ENCODE data around the gene GCNT4.

Gene GCNT4

DNA sequence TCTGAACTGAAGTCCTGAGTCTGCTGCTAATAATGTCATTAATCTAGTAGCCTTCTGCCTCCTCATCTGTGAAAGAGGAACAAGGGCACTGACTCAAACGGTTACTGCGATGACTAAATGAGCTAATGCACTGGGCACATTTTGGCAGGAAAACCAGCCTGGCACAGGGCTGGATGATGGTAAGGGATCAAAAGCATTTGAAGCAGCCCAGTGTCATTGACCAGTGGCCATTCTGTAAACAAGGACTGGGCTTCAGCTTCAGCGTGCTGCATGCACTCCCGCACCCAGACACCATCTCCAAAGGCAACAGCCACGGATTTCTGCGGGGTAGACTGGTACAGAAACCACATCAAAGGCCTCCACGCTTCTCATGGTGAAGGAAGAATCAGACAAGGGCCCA is 8.0 kb downstream of the GCNT4 start:
- H3K27me3 Mint-ChIP-seq (ENCODE audit: low read depth), result no peaks in the 10 kb centered on the region
- H3K36me3 Mint-ChIP-seq (ENCODE audit: low read depth), result peaks cover 33% of the 10 kb centered on the region
- no peak overlapping the region for H3K27ac Mint-ChIP-seq
- H3K9me3 Mint-ChIP-seq, result no peaks in the 10 kb centered on the region
- H3K4me1 Mint-ChIP-seq (ENCODE audit: low read depth), result peaks cover 32% of the 10 kb centered on the region
- no peak overlapping the region for H3K4me3 Mint-ChIP-seq

- Mint-ChIP-seq H3K36me3 (ENCODE audit: low read depth) (peaks cover 33% of the 10 kb centered on the region), H3K9me3 (no peaks in the 10 kb centered on the region), H3K4me1 (ENCODE audit: low read depth) (peaks cover 27% of the 10 kb centered on the region), H3K4me3 (no peak overlapping the region), H3K27ac (no peak overlapping the region), H3K27me3 (ENCODE audit: low read depth) (no peaks in the 10 kb centered on the region)
Measured at GRCh38 chr5:75043633-75044264, 8.6 kb downstream of the GCNT4 start.

GRCh38 chr5:75042522-75042921 is 9.8 kb downstream of the GCNT4 start:
- H3K27ac Mint-ChIP-seq, result no peak overlapping the region
- H3K9me3 Mint-ChIP-seq, result no peaks in the 10 kb centered on the region
- H3K27me3 Mint-ChIP-seq (ENCODE audit: low read depth), result no peaks in the 10 kb centered on the region
- H3K36me3 Mint-ChIP-seq (ENCODE audit: low read depth), result peaks cover 33% of the 10 kb centered on the region
- H3K4me3 Mint-ChIP-seq, result no peak overlapping the region
- H3K4me1 Mint-ChIP-seq (ENCODE audit: low read depth), result peaks cover 16% of the 10 kb centered on the region

DNA sequence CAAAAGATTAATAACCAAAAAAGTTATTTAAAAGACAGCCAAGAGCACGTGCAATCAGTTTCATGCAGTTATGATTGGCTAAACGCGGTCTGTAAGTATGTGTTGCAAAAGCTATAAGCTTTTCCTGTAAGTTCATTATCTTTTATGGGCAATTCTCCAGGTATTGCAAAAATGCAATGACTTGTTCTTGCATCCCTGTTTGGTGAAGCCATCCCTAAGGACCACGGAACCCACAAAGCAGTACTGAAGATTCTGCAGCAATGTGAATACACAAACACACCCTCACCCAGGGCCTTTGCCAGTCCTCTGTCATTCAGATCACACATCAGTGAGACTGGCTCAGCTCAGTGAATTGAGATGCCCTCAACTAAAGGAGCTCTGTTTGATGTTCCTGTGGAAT is 11.4 kb downstream of the GCNT4 start:
- peaks cover 19% of the 10 kb centered on the region for H3K4me1 Mint-ChIP-seq (ENCODE audit: low read depth)
- H3K27me3 Mint-ChIP-seq (ENCODE audit: low read depth), result no peaks in the 10 kb centered on the region
- H3K36me3 Mint-ChIP-seq (ENCODE audit: low read depth), result peaks cover 27% of the 10 kb centered on the region
- H3K9me3 Mint-ChIP-seq, result no peaks in the 10 kb centered on the region
- no peak overlapping the region for H3K27ac Mint-ChIP-seq
- no peak overlapping the region for H3K4me3 Mint-ChIP-seq

DNA sequence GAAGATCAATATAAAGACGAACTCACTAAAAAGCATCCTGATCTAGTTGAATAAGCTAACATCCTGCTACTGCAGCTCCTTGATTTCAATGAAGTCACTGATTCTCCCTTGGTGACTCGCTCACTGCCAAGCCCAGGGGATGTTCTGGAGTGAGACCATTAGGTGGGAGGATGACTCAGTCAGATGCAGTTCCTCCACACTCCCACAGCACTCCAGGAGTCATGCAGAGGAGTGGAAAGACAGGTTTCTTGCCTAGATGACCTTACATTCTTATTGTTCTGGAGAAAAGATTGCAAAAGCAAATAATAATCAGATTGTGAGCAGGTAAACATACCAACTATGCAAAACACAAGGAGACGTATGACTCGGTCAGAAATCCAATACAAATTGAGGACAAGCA is 15.3 kb downstream of the GCNT4 start:
- Mint-ChIP-seq H3K27me3 (ENCODE audit: low read depth) (no peaks in the 10 kb centered on the region), H3K4me1 (ENCODE audit: low read depth) (peaks cover 19% of the 10 kb centered on the region), H3K4me3 (no peak overlapping the region), H3K36me3 (ENCODE audit: low read depth) (peaks cover 12% of the 10 kb centered on the region), H3K9me3 (no peaks in the 10 kb centered on the region), H3K27ac (no peak overlapping the region)

- H3K36me3 Mint-ChIP-seq (ENCODE audit: low read depth), result peaks cover 2% of the 10 kb centered on the region
- H3K9me3 Mint-ChIP-seq, result no peaks in the 10 kb centered on the region
- peaks cover 19% of the 10 kb centered on the region for H3K4me1 Mint-ChIP-seq (ENCODE audit: low read depth)
- H3K27me3 Mint-ChIP-seq (ENCODE audit: low read depth), result no peaks in the 10 kb centered on the region
- no peak overlapping the region for H3K27ac Mint-ChIP-seq
- no peak overlapping the region for H3K4me3 Mint-ChIP-seq
Measured at GRCh38 chr5:75034137-75034739, 18.1 kb downstream of the GCNT4 start.

DNA sequence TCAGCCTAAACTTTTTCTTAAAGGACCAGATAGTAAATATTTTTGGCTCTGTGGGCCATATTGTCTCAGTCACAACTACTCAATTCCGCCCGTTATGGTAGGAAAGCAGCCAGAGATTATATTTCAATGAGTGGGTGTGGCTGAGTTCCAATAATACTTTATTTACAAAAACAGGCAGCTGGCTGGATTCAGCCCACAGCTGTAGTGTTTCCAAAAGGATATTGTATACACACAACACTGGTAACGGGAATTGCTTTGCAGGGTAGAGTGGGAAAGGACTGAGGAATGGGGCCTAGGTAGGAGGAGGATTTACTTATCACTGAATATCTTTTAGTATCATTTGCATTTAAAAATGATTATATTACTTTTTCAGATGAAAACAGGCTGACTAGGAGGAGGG is 21.0 kb downstream of the GCNT4 start:
- Mint-ChIP-seq H3K27ac (no peak overlapping the region), H3K9me3 (no peaks in the 10 kb centered on the region), H3K27me3 (ENCODE audit: low read depth) (no peaks in the 10 kb centered on the region), H3K36me3 (ENCODE audit: low read depth) (peaks cover 2% of the 10 kb centered on the region), H3K4me3 (no peak overlapping the region), H3K4me1 (ENCODE audit: low read depth) (peaks cover 19% of the 10 kb centered on the region)

DNA sequence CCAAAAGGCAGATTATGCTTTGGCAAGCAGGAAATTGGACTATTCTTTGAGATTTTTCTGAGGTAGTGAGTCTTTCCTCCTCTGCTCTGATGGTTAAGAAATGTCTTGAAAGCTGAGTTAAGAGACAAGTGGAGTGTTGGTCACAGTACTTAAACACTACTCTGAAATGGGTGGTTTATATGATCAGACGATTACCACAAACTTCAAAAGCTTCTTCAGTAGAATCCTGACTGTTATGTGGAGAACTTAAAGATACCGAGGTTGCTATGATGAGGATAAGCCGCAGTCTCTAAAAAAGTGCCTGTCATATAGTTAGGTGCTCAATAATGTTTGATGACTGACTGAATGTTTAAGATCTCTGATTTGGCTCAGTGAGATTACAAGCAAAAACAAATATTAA is 24.3 kb downstream of the GCNT4 start:
- Mint-ChIP-seq H3K4me1 (ENCODE audit: low read depth) (peaks cover 19% of the 10 kb centered on the region), H3K9me3 (no peaks in the 10 kb centered on the region), H3K27me3 (ENCODE audit: low read depth) (no peaks in the 10 kb centered on the region), H3K27ac (no peak overlapping the region), H3K36me3 (ENCODE audit: low read depth) (peaks cover 3% of the 10 kb centered on the region), H3K4me3 (no peak overlapping the region)

- H3K9me3 Mint-ChIP-seq, result no peaks in the 10 kb centered on the region
- no peak overlapping the region for H3K27ac Mint-ChIP-seq
- H3K27me3 Mint-ChIP-seq (ENCODE audit: low read depth), result no peaks in the 10 kb centered on the region
- H3K4me1 Mint-ChIP-seq (ENCODE audit: low read depth), result peaks cover 20% of the 10 kb centered on the region
- H3K36me3 Mint-ChIP-seq (ENCODE audit: low read depth), result peaks cover 3% of the 10 kb centered on the region
- no peak overlapping the region for H3K4me3 Mint-ChIP-seq
Measured at GRCh38 chr5:75023368-75024159, 28.8 kb downstream of the GCNT4 start.

DNA sequence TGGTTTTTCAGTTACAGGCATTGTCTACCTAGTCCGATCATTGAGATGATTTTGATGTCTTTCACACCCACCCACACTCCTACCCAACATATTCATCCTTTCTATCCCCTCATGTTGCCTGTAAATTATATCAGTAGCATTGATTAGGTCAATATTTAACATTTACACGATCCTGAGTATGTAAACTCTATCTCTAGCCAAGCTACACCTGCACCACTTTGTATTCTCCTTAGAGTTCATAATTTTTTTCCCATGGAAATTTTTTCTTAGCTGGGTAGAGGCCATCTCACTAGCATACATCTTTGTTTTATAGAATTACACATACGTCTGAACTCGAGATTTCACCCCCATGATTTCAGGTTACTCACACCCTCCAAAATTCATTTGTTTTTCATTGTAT is 30.6 kb downstream of the GCNT4 start:
- H3K4me1 Mint-ChIP-seq (ENCODE audit: low read depth), result peaks cover 16% of the 10 kb centered on the region
- peaks cover 3% of the 10 kb centered on the region for H3K36me3 Mint-ChIP-seq (ENCODE audit: low read depth)
- no peaks in the 10 kb centered on the region for H3K27me3 Mint-ChIP-seq (ENCODE audit: low read depth)
- H3K27ac Mint-ChIP-seq, result no peak overlapping the region
- H3K4me3 Mint-ChIP-seq, result no peak overlapping the region
- no peaks in the 10 kb centered on the region for H3K9me3 Mint-ChIP-seq

DNA sequence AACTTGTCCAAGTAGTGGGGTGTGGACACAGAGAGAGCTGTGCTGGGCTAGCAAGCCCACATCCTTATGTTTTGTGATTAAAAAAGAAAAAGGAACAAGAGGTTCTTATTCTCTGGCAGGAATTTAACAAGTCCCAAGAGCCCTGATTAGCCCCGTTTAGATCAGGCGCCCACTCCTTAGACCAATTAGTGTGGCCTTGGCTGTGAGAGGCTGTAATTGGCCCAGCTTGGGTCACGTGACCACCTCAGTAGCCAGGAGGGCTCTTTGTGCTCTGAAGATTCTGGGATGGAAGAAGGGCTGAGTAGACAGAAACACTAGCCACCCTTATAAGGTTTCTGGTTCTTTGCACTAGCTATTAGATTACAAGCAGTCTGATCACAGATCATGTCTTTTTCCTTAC is 31.1 kb downstream of the GCNT4 start:
- Mint-ChIP-seq H3K4me3 (no peak overlapping the region), H3K36me3 (ENCODE audit: low read depth) (peaks cover 3% of the 10 kb centered on the region), H3K27me3 (ENCODE audit: low read depth) (no peaks in the 10 kb centered on the region), H3K9me3 (no peaks in the 10 kb centered on the region), H3K27ac (no peak overlapping the region), H3K4me1 (ENCODE audit: low read depth) (peaks cover 18% of the 10 kb centered on the region)

DNA sequence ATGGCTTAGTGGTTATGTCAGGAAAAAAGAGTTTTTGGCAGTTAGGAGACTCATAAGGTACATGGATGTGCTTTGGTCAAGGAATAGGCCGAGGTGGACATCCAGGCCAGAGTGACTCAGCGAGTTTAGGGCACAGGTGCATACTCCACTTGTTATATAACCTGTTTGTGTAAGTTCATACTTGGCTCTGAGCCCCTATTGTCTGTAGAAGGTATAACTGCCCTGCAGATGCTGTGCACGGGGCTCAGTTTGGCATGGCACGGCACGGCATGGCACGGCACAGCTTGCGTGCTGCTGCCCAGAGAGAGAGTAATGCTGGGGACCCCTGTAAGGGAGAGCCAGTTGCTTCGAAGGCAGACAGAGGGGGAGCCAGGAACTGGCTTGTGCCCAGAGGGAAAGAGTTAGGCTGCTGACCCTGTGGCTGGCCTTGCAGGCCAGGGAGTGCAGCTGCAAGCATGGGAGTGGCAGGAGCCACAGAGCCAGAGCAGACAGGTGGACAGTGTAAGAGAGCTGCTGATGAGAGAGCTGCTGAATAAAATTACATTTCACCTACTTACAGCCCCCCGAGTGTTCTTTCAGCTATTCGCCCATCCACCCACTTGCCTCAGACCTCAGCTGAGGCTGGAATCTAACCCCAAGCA is 32.2 kb downstream of the GCNT4 start:
- H3K4me1 Mint-ChIP-seq (ENCODE audit: low read depth), result peaks cover 18% of the 10 kb centered on the region
- H3K27me3 Mint-ChIP-seq (ENCODE audit: low read depth), result no peaks in the 10 kb centered on the region
- H3K27ac Mint-ChIP-seq, result no peak overlapping the region
- peaks cover 1% of the 10 kb centered on the region for H3K36me3 Mint-ChIP-seq (ENCODE audit: low read depth)
- no peaks in the 10 kb centered on the region for H3K9me3 Mint-ChIP-seq
- no peak overlapping the region for H3K4me3 Mint-ChIP-seq

DNA sequence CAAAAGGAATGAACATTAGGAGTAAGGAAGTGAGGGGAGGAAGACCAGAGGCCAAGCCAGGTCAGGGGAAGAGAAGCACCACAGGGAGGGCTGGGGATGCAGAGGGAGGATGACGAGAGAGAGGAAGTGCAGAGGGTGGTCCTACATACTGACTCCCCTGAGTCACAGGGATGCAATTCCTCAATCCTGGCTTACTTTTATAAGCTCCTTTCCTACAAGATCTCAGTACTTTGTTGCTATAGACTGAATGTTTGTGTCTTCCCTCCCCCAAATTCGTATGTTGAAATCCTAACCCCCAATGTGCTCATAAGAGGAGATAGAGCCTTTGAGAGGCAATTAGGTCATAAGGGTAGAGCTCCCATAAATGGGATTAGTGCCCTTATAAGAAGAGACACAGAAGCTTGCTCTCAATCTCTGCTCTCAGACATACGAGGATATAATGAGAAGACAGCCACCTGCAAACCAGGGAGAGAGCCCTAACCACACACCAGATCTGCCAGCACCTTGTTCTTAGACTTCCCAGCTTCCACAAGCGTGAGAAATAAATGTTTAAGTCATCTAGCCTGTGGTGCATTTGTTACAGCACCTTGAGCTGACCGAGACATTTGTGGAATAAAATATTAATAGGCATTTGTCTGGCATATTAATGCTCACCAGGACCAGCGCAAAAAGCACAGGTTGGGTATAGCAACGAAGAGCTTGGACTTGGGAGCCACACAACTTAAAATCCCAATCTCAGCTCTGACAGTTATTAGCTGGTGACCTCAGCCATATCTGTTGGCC is 33.4 kb downstream of the GCNT4 start:
- H3K36me3 Mint-ChIP-seq (ENCODE audit: low read depth), result no peaks in the 10 kb centered on the region
- peaks cover 3% of the 10 kb centered on the region for H3K27me3 Mint-ChIP-seq (ENCODE audit: low read depth)
- H3K9me3 Mint-ChIP-seq, result no peaks in the 10 kb centered on the region
- no peak overlapping the region for H3K27ac Mint-ChIP-seq
- no peak overlapping the region for H3K4me3 Mint-ChIP-seq
- H3K4me1 Mint-ChIP-seq (ENCODE audit: low read depth), result peaks cover 13% of the 10 kb centered on the region

- Mint-ChIP-seq H3K9me3 (no peaks in the 10 kb centered on the region), H3K27ac (no peak overlapping the region), H3K4me1 (ENCODE audit: low read depth) (peaks cover 3% of the 10 kb centered on the region), H3K36me3 (ENCODE audit: low read depth) (no peaks in the 10 kb centered on the region), H3K4me3 (no peak overlapping the region), H3K27me3 (ENCODE audit: low read depth) (peaks cover 4% of the 10 kb centered on the region)
Measured at GRCh38 chr5:75017971-75018370, 34.4 kb downstream of the GCNT4 start.

Data from T-helper 1 cell treated with Interleukin-12 subunit alpha and Interleukin-12 subunit beta and Interleukin-4 antibody, amounts not matched to agents 30 μg/mL and 1 μg/mL, for 36 hours (primary cell).